ENCODE measurements around the gene KMT2A. TPM values are rescaled to one million over a fixed set of nuclear protein-coding genes. Genes with fewer than 3 reads are reported as not detected.
A peak's percentile ranks its signal among the peaks of the same experiment; 100 is the strongest.
"Not testable (repeated sequence)": the region's sequence is repeated elsewhere in the genome, so short reads cannot be mapped to it uniquely, and the experiment has no call there.

Gene KMT2A
- total RNA-seq, 4 donors from 2014 or later: 42.3 to 116 (median 74.8) TPM

DNA sequence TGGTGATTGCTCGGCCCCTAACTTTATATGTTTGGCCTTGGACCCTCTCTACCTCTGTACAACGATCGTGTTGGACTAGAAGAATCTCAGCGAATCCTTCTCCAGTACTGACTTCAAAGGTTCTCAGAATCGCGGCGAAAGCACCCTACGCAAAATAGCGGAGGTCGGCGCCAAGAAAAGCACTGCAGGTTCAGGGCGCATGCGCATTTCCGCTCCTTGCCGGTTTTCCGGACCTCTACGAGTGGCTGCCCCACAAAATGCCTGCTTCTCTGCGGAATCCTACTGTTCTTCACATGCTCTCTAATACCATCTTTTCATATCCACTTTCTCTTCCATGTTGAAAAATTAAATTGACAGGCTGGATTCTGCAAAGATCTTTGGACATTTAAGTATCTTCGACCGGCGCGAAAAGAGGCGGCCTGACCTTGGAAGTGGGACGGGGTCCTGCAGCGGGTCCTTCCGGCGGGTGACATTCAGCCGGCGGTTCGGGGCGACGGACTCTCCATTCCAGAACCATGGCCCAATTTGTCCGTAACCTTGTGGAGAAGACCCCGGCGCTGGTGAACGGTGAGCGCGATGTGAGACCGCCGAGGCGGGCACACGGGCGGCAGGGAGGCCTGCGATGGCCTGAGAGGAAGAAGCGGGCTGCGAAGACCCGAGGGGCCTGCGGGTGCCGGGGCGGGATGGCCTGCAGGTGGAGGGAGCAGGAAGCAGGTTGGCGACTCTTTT is 35.0 kb upstream of the KMT2A start, which contains the start of gene ATP5MG:
Gene ATP5MG, plus strand, starts transcription at position 456 of the 729 bp plus-strand sequence. Its CDS starts 60 bp downstream, at position 516.
- peak; percentile 86 for ATAC-seq
- Histone ChIP-seq H3K4me3 (peak within 1 kb of the TSS; percentile 85 to 99), H3K36me3 (peaks cover 0 to 37% of the 10 kb centered on the region in 2 donors), H3K27me3 (no peaks in the 10 kb centered on the region), H3K9me3 (no peaks in the 10 kb centered on the region), H3K4me1 (peaks cover 3 to 47% (median 19%) of the 10 kb centered on the region in 3 donors), H3K27ac (peak within 1 kb of the TSS; percentile 86 to 92 (median 88))
- TF ChIP-seq POLR2A (IDR thresholded peaks at IDR 0.05): peak; percentile 31 to 36
- TF ChIP-seq CTCF (IDR thresholded peaks at IDR 0.05): peak in 3 of 4 experiments; percentile 2 to 51 (median 11)
- TF ChIP-seq POLR2AphosphoS5 (IDR thresholded peaks at IDR 0.05): no peak
- 0% methylated on average over 18 to 21 of the region's 51 CpGs for WGBS, 2 donors (ENCODE audit: low coverage in 1 of 2)

- peak overlapping the region; percentile 86 to 92 (median 88) for H3K27ac ChIP-seq
- no peaks in the 10 kb centered on the region for H3K9me3 ChIP-seq
- peaks cover 3 to 55% (median 19%) of the 10 kb centered on the region in 3 donors for H3K4me1 ChIP-seq
- TF ChIP-seq POLR2A (IDR thresholded peaks at IDR 0.05) (no peak), EP300 (IDR thresholded peaks at IDR 0.05) (no peak), POLR2AphosphoS5 (IDR thresholded peaks at IDR 0.05) (no peak), CTCF (IDR thresholded peaks at IDR 0.05) (no peak)
- WGBS, 2 donors (ENCODE audit: low coverage in 1 of 2): 1 to 2% methylated on average over 15 to 20 of the region's 22 CpGs
- no peaks in the 10 kb centered on the region for H3K27me3 ChIP-seq
- peaks cover 0 to 37% of the 10 kb centered on the region in 2 donors for H3K36me3 ChIP-seq
- ATAC-seq: no peak
- H3K4me3 ChIP-seq: peak overlapping the region; percentile 85 to 99
Measured at GRCh38 chr11:118401880-118402590, 34.3 kb upstream of the KMT2A start.

GRCh38 chr11:118402594-118402993 is 33.7 kb upstream of the KMT2A start:
- not testable (repeated sequence) for H3K27me3 ChIP-seq, H3K9me3 ChIP-seq, ATAC-seq
- 87% methylated on average over 3 to 4 of the region's 7 CpGs for WGBS, 2 donors (ENCODE audit: low coverage in 1 of 2)
- H3K27ac ChIP-seq: peak overlapping the region in 3 of 4 donors; percentile 86 to 88 (median 87)
- H3K4me1 ChIP-seq: peaks cover 3 to 57% (median 19%) of the 10 kb centered on the region in 3 donors
- H3K4me3 ChIP-seq: peak overlapping the region; percentile 85 to 99
- H3K36me3 ChIP-seq: peaks cover 0 to 38% of the 10 kb centered on the region in 2 donors

DNA sequence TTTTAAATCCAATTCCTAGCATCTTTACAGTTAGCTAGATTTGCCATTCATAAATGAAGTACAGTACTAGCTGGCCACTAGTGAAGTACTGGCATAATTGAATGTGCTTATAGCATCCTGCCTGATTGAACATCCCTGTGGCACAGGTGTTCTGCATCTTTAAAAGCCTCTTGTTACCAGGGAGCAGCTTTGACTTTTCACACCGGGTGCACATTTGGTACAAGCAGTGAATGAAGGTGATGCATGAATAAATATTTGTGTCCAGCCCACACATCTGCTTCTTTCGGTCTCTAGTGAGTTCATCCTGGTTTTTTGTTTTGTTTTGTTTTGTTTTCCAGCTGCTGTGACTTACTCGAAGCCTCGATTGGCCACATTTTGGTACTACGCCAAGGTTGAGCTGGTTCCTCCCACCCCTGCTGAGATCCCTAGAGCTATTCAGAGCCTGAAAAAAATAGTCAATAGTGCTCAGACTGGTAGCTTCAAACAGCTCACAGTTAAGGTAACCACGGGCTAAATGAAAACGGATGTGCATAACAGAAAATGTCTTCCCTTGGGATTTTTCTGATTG is 29.6 kb upstream of the KMT2A start:
- TF ChIP-seq CTCF (IDR thresholded peaks at IDR 0.05): no peak
- no peak for TF ChIP-seq POLR2A (IDR thresholded peaks at IDR 0.05)
- TF ChIP-seq EP300 (IDR thresholded peaks at IDR 0.05): no peak
- no peak for TF ChIP-seq POLR2AphosphoS5 (IDR thresholded peaks at IDR 0.05)
- Histone ChIP-seq H3K4me1 (peaks cover 0 to 50% (median 14%) of the 10 kb centered on the region in 3 donors), H3K27ac (no peak overlapping the region), H3K27me3 (no peaks in the 10 kb centered on the region), H3K36me3 (peaks cover 0 to 54% of the 10 kb centered on the region in 2 donors), H3K9me3 (no peaks in the 10 kb centered on the region), H3K4me3 (no peak overlapping the region)
- no peak for ATAC-seq
- WGBS, 2 donors (ENCODE audit: low coverage in 1 of 2): 51 to 59% methylated on average over 5 to 7 of the region's 7 CpGs

GRCh38 chr11:118410055-118410745 is 26.1 kb upstream of the KMT2A start:
- peaks cover 0 to 21% (median 0%) of the 10 kb centered on the region in 3 donors for H3K4me1 ChIP-seq
- WGBS, 2 donors (ENCODE audit: low coverage in 1 of 2): 62 to 64% methylated on average over 7 of the region's 7 CpGs
- ATAC-seq: no peak

More at GRCh38 chr11:118410055-118410745, 26.1 kb upstream of the KMT2A start:
- H3K36me3 ChIP-seq: peaks cover 0 to 66% of the 10 kb centered on the region in 2 donors
- no peak for TF ChIP-seq POLR2AphosphoS5 (IDR thresholded peaks at IDR 0.05)
- H3K4me3 ChIP-seq: no peak overlapping the region
- no peak overlapping the region for H3K27ac ChIP-seq
- H3K9me3 ChIP-seq: no peaks in the 10 kb centered on the region
- no peaks in the 10 kb centered on the region for H3K27me3 ChIP-seq
